SIG-M5 treated with dmso at 0.1 percent for 504 hours (cell line): Measurements from ENCODE around the gene CDK17.

Experiments used
- DNase-seq: peaks from one replicate; lab custom pipeline; 2025; ENCODE audit not compliant: unreplicated experiment; lab: John Stamatoyannopoulos, UW

The CDK17 gene

DNA sequence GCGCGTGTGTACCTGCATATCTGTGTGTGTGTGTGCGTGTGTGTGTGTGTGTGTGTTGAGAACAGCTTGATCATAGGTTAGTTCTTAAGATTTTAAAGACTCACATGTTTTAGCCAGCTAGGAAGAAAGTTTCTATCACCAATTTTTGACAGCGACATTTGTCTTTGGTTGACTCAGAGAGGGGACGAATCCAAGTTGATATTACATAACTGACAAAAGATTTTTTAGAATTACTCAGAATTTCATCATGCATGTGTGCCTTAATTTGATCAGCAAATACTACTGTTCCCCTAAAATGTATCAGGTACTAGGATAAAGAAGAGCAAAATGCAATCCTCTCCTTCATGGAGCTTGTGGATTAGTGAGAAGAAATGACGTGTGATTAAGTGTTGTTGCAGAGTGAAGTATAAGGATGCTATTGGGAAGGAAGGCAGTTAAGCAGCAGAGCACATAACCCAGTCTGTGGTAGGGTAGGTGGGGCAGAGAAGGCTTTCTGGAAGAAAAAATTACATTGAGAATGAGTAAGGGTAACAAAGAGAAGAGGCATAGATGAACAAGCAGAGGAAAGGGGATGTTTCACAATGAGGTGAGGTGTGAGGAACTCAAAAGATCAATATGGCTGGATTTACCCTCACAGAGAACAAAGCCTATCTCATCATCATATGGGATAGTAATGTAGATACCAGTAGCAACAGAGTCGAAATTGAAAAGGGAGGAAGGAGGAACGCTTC lies 128.6 kb downstream of the CDK17 start:
- no peak for DNase-seq

DNA sequence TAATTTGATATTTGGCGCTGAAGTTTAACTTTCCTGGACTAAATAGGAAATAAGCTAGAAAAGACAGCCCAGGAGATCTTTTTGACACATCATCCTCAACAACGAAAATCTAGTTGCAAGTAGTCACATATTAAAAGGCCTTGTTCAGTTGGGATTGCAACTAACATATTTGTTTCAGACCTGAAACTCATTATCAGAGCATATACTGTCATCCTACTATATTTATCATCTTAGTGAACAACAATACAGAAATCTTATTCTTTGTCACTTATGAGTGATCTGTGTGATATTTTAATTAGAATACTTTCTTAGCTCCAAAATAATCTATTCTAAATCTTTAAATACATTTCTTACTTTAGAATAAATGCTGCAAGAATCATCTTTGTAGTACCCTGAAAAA lies 134.0 kb downstream of the CDK17 start:
- no peak for DNase-seq

DNA sequence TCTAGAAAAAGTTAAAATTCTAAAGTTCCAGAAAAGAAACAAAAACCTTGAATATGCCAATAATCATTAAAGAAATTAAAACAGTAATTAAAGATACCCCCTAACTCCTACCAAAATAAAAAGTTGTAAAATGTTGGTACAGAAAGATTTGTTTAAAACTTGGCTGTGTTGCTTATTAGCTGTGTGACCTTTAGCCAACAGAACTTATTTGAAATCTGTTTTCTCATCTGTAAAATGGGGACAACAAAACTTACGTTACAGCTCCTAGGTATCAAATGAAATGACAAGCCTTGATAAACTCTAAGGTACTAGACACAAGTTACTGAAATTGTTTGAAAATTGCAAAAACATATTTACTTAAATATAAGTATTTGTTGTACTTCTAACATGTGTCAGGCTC lies 134.4 kb downstream of the CDK17 start:
- DNase-seq: no peak

DNA sequence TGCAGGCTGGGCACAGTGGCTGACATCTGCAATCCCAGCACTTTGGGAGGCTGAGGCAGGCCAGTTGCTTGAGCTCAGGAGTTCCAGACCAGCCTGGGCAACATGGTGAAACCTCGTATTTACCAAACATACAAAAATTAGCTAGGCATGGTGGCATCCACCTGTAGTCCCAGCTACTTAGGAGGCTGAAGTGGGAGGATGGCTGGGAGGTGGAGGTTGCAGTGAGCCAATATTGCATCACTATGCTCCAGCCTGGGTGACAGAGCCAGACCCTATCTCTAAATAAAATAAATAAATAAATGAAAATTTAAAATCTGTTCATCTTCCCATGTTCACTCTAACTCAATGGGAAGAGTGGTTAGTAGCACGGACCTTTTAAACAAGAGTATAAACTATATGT lies 134.8 kb downstream of the CDK17 start:
- no peak for DNase-seq

DNA sequence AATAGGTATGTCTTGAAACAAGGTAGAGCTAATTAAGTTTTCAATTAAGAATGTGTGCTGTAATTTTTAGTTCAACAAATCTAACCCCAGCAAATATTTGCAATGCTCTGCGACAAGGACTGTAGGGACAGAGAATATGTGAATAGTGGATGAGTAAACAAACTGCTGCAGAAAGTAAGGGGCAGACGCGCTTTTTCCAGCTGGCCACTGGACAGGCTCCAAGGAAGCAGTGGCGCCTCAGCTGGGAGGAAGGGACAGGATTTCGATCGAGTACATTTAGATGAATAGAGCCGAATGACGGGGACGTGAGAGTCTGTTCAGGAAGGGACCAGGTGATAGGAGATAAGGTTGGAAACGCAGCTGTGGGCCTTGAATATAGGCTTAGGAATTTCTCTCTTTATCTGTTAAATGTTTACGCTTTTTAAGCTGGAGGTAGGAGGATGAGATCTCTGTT lies 136.8 kb downstream of the CDK17 start:
- DNase-seq: no peak

DNA sequence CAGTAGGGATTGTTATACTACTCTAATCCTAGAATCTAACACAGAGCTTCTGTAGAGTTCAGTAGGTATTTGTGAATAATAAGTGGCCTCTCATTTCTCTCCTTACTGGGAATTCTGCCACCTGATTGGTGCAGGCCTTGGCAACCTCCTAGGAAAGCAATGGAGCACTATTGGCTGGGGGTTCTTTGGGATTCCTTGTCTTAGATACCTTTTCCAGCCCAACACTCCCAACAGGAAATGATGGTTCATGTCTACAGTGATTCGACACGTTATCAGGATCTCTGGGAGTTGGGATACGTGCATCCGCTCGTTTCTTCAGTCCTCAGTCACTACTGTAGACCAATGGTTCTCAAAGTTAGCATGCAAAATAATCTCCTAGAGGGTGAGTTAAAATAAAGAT lies 138.7 kb downstream of the CDK17 start:
- no peak for DNase-seq

DNA sequence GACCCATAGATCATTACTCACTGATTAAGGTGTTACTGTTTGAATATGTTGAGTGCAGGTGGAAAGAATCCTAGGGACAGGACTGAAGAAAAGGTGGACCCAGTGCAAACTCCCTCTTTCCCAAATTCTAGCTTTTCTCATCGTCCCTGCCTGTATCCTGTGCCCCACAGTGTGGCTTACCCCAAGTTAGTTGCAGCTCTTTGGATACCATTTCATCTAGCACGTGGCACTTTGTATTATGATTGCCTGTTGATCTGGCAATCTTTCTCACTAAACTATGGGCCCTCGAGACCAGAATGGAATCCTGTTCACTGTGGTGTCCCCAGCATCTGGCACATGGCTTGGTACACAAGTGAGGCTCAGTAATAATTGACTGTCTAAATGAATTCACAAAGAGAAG lies 139.6 kb downstream of the CDK17 start:
- no peak for DNase-seq

DNA sequence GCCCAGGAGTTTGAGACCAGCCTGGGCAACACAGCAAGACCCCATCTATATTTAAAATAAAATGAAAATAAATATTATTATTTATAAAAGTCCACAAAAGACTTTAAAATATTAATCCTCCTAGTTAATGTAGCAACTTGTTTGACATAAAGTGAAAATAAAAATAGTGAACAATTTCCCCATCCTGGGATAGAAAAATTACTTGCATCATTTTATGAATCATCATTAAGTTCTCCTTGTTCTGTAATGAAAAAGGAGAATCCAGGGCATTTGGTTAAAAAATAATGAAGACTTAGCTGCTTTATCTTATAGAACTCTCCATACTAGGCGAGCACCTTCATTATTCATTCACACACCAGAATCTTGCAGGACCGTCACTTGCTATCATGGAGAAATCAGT lies 140.0 kb downstream of the CDK17 start:
- DNase-seq: no peak

DNA sequence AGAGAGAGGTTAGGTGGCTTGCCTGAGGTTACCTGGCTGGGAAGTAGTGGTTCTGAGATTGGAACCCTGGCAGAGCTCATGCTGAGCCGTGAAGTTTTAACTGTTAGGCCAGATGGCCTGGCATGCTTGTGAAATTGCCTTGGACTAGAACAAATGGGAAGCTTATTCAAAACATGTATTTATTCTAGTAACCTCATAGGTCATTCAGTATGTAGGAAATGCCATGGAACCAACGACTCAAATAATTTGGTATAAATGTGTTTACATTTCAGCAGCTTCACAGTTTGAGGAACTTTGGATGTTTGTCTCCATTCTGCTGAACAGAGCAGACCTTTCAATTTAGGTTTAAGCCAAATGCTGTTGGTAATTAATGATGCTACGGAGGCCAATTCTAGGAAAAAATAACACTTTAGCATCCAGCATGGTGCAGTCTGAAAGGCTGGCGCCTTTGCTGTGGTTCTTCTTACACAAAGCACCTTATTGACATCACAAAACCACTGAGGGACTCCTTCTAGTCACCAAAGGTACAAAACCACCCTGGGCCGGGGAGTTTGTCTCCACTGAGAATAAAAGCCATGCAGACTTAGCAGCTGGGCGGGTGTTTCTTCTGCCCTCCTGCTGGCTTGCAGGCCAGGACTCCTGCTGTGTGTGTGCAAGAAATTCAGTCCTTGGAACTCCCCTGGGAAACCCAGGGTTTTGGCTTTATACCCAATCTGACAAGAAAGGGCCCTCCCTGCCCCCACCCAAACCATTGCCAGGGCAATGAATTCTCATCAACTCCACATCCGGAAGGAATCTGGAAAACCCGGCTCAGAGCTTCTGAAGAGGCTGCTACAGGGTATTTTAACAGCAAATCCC lies 141.9 kb downstream of the CDK17 start:
- no peak for DNase-seq

DNA sequence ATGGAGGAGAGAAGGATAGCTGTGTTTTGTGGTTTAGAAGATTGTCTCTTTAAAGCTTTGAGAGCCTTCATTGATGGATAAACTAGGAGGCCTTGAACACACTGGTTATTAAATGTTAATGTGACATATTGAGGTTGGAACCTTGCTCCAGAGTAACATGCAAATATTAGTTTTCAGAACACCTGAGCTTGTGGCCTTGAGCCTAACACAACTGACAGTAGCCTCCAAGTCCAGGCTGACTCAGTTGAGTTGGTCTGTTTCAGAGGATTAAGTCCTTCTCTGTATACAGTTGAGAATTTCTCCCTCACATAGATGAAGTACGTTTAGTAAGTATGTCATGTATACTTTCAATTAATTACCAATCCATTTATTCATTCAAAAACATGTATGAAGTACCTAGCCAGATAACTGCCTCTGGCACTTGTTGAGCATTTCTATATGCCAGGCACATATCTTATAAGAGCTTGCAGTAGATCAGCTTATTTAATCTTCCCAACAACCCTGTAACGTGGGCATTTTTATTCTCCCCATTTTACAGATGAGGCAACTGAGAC lies 142.6 kb downstream of the CDK17 start:
- no peak for DNase-seq

DNA sequence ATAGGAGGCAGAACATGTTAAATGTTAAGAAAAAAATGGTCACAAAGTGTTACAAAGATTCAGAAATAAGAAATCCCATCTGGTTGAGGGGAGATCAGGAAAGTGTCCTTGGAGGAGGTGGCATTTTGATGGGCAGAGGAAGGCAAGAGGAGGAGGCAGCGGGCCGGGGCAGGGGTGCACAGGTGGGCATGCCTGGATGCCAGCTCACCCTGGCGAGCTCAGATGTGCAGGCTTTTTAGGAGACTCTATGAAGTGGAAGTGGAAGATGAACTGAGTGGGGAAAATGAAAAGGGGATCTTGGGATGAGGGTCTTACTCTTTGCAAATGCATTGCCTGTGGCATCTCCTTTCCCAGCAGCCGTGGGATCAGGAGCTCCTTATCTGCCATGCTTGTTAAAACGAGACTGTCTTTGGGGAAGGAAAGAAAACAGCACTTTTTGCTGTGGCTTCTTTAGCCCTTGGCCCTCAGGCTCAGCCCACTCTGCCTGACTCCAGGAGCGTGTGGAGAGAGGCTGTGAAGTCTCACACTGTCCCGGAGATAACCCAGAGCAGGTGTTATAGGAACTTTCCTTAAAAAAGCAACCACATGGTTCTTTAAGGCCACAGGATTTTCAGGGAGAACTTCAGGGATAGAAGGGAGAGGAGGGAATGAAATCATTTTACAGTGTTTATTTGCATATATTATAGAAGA lies 143.4 kb downstream of the CDK17 start:
- no peak for DNase-seq

DNA sequence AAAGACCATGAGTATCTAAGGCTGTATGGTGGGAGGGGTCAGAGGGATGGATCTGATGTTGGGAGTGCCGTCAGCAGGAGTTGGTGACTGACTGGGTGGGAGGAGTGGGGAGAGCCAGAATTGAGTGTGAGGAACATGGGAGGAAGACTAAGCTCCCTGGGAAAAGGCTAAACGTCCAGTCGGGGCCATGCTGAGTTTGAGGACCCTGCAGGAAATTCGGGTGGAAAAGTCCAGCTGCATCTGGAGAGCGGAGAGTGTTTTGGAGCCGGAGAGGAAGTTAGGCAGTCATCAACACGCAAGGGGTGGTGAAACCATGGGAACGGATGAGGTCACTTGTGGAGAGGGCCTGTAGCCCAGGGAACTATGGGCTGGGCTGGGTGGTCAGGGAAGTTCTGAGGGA lies 145.2 kb downstream of the CDK17 start:
- no peak for DNase-seq

DNA sequence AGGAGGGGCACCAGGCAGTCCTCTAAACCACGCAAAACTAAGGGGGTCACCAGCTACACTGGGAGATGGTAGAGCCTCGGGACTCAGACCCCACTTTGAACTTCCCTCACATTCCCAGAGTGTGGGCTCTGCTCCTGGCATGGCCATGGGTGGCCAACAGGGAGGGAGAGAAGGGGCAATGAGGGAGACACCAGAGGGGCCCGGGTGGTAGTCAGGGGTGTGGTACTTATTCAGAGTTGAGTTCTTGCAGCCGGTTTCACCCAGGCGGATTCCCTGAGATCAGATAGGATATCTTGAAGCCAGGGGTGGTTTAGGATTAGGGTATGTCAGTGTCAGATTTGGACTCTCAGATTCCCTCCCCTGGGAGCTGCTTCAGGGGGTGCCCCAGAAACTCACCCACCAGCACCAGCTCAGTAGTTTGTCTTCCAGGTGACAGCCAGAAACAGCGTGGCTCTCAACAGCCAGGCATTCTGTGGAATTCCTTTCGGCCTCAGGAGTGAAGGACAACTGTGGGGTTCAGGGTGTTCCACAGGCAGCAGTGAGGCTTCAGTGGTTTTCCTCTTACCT lies 150.0 kb downstream of the CDK17 start:
- no peak for DNase-seq

DNA sequence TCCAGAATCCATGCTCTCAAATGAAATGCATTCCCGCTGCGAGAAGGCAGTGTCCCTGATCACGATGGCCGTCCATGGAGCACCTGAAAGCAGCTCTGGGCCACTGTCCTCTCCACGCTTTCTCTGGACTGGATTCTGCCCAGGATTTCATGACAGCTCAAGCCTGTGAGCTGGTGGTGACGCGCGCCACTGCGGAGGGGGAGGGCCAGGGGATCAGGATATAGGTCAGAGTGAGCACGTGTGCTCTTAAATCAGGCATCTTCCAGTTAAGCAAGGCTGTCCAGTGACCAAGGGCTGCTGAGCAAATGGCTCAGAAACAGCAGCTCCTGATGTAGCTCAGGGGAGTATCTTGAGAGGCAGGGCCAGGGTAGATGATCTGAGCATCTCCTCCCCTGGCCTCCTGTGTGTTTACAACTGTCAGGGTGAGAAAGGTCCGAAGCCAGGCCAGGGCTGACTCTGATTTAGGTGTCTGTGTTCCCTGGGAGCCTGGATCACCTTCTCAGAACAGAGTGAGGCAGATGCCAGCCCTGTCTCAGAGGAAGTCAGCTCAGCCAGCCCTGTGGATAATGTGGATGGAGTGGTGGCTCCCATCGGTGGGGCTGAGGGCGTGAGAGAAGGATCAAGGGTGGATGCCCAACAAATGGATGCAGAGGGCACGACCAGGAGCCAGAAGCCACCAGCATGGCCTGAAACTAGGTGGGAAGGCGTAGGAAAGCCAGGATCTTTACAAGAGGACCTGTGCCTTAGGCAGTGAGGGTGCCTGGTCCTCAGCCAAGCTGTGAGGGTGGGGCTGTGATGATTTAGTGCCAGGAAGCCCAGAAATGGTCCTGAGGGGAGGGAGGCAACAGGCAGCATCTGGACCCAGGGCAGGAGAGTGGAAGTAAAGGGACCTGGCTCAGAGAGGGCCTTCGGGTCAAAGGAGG lies 150.8 kb downstream of the CDK17 start:
- no peak for DNase-seq

DNA sequence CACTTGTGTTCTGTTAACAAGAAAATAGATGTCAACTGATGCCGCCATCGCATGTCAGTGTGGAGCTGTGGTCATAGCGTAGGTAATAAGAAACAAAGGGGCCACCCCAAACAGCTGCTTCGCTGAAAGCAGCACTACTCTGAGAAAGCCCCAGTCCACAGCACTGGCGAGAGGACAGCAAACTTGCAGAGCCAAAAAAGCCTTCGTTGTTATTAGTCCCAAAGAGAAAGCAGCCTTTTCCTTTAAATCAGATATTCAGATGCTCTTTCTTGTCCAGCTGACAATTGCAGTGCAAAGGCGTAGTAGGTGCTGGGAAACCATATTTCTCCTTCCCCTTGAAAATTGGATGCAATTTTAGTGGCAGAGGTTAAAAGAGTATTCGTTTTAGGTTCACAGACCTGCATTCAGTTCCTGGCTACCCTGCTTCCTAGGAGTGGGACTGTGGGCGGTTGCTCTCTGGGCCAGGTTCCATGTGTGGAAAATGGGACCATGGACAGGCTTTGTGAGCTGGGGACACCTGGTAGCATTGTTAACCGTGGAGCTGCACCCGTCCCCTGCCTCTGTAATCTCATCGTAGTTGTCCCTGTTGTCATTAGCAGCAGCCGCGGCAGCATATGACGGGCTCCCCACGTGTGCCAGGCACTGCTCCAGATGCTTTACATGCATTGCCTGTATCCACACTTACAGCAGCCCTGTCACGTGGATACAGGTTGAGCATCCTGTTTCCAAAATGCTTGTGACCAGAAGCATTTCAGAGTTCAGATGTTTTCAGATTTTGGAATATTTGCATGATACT lies 151.9 kb downstream of the CDK17 start:
- DNase-seq: no peak

DNA sequence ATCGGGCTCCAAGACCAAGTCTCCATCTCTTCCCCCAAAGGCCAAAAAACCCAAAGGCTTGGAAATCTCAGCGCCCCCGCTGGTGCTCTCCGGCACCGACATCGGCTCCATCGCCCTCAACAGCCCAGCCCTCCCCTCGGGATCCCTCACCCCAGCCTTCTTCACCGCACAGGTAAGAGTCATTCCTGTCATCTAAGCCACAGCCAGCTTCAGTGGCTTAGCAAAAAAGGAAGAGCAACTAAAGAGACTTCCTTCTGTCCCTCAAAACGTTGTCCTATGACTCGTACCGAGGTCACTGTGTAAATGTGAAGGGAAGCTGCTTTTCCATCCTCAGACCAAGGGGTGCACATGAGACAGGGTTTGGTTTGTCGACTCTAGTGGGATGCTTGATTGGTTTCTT lies 152.7 kb downstream of the CDK17 start:
- DNase-seq: no peak

DNA sequence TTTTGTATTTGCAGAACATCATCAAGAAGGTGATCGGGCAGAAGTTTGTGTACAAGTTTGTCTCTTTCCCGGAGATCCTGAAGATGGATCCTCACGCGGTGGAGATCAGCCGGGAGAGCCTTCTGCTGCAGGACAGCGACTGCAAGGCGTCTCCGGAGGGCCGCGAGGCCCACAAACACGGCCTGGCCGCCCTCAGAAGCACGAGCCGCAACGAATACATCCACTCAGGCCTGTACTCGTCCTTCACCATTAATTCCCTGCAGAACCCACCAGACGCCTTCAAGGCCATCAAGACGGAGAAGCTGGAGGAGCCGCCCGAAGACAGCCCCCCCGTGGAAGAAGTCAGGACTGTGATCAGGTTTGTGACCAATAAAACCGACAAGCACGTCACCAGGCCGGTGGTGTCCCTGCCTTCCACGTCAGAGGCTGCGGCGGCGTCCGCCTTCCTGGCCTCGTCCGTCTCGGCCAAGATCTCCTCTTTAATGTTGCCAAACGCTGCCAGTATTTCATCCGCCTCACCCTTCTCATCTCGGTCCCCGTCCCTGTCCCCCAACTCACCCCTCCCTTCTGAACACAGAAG lies 153.2 kb downstream of the CDK17 start:
- DNase-seq: no peak

DNA sequence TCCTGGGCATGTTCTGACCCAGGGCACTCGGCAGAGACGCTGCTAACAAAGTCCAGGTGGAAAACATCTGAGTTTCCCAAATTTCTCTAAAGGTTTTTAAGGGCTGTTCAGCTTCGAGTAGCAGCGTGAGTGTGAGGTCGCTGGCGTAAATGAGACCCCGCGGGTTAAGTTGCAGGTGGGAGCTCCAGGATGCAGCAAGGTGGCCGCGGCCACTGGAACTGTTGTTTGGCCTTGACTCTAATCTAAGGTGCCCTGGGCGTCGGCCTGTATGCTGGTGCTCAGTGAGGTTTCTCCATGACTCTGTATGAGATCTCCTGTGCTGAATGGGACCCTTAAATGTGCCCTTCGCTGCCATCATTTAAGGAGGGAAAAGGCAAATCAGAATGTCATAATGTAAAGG lies 155.4 kb downstream of the CDK17 start:
- DNase-seq: no peak

DNA sequence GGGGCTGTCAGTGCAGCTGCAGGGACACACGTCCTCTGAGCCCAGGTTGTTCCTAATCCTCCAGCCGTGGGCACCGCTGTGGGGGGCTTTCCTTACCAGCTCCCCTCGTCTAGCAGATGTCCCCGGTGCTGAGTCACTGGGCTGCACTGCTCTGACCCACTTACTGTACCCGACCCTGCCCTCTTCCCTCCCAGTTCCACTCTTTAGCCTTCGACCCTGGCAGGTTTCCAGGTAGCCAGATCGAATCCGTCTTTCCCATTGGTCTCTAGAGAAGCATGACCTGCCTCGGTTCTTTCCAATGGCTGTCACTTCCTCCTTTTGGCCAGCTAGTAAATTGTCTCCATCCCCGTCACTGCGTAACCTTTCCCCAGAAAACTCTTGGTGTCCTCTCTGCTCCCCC lies 157.6 kb downstream of the CDK17 start:
- no peak for DNase-seq
